ENCODE data around the gene SLC30A2. TPM values are rescaled to one million over a fixed set of nuclear protein-coding genes. Genes with fewer than 3 reads are reported as not detected.

The SLC30A2 gene
- total and polyA plus RNA-seq, 2 of the 13 experiments (the other 11 are each of a cell fraction or from before 2014, with no cell fraction given), result not detected

DNA sequence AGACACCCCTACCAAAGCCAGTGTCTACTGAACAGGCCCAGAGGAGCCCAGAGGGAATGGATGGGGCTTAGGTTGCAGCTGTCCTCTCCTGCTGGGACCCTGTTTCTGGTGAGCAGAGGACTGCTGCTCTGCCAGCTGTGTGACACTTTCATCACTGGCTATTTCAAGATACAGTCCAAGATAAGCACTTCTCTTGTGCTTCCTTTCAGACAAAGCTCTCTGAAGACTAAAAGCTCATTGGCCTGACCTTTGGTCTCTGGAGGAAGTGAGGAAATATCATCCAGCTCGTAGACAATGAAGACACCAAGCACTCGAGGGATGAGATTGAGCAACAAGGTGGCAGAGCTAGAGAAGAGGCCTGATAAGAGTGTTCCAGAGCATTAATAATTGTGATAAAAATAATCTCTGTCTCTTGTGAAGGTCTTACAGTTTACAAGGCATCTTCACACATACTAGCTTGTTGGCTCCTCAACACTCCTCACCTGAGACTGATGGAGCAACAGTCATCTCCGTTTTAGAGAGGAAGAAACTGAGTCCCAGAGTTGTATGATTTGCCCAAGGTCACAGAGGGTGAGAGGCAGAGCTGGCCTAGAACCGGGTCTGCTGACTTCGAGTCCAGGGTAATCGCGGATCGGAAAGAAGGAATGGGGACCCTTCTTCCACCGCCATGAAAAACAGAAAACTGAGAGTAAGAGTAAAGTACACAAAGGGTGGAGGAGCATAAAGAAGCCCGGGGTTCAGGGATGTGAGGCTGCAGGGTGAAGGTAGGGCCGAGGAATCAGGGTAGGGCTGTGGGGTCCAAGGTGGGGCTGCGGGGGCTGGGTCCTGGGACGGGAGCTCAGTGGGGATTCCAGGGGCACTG lies 48.7 kb downstream of the SLC30A2 start (continued):
- TF ChIP-seq, protein P1, sequence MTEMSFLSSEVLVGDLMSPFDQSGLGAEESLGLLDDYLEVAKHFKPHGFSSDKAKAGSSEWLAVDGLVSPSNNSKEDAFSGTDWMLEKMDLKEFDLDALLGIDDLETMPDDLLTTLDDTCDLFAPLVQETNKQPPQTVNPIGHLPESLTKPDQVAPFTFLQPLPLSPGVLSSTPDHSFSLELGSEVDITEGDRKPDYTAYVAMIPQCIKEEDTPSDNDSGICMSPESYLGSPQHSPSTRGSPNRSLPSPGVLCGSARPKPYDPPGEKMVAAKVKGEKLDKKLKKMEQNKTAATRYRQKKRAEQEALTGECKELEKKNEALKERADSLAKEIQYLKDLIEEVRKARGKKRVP (CRISPR knock-in tag; IDR thresholded peaks at IDR 0.05), result peak in 1 of 2 experiments; percentile 62; a peak in 2 of 4 replicates
- no peak for TF ChIP-seq ZNF296 (CRISPR knock-in tag; conservative IDR thresholded peaks at IDR 0.05)
- no peak for TF ChIP-seq SUZ12 (IDR thresholded peaks at IDR 0.05; ENCODE audit: low read depth, low read length)
- no peak for TF ChIP-seq ZNF629 (CRISPR knock-in tag; conservative IDR thresholded peaks at IDR 0.05)
- TF ChIP-seq, protein P2, sequence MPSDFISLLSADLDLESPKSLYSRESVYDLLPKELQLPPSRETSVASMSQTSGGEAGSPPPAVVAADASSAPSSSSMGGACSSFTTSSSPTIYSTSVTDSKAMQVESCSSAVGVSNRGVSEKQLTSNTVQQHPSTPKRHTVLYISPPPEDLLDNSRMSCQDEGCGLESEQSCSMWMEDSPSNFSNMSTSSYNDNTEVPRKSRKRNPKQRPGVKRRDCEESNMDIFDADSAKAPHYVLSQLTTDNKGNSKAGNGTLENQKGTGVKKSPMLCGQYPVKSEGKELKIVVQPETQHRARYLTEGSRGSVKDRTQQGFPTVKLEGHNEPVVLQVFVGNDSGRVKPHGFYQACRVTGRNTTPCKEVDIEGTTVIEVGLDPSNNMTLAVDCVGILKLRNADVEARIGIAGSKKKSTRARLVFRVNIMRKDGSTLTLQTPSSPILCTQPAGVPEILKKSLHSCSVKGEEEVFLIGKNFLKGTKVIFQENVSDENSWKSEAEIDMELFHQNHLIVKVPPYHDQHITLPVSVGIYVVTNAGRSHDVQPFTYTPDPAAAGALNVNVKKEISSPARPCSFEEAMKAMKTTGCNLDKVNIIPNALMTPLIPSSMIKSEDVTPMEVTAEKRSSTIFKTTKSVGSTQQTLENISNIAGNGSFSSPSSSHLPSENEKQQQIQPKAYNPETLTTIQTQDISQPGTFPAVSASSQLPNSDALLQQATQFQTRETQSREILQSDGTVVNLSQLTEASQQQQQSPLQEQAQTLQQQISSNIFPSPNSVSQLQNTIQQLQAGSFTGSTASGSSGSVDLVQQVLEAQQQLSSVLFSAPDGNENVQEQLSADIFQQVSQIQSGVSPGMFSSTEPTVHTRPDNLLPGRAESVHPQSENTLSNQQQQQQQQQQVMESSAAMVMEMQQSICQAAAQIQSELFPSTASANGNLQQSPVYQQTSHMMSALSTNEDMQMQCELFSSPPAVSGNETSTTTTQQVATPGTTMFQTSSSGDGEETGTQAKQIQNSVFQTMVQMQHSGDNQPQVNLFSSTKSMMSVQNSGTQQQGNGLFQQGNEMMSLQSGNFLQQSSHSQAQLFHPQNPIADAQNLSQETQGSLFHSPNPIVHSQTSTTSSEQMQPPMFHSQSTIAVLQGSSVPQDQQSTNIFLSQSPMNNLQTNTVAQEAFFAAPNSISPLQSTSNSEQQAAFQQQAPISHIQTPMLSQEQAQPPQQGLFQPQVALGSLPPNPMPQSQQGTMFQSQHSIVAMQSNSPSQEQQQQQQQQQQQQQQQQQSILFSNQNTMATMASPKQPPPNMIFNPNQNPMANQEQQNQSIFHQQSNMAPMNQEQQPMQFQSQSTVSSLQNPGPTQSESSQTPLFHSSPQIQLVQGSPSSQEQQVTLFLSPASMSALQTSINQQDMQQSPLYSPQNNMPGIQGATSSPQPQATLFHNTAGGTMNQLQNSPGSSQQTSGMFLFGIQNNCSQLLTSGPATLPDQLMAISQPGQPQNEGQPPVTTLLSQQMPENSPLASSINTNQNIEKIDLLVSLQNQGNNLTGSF (CRISPR knock-in tag; IDR thresholded peaks at IDR 0.05), result no peak
- TF ChIP-seq MTF1 (CRISPR knock-in tag; IDR thresholded peaks at IDR 0.05), result no peak
- TF ChIP-seq, protein P3, sequence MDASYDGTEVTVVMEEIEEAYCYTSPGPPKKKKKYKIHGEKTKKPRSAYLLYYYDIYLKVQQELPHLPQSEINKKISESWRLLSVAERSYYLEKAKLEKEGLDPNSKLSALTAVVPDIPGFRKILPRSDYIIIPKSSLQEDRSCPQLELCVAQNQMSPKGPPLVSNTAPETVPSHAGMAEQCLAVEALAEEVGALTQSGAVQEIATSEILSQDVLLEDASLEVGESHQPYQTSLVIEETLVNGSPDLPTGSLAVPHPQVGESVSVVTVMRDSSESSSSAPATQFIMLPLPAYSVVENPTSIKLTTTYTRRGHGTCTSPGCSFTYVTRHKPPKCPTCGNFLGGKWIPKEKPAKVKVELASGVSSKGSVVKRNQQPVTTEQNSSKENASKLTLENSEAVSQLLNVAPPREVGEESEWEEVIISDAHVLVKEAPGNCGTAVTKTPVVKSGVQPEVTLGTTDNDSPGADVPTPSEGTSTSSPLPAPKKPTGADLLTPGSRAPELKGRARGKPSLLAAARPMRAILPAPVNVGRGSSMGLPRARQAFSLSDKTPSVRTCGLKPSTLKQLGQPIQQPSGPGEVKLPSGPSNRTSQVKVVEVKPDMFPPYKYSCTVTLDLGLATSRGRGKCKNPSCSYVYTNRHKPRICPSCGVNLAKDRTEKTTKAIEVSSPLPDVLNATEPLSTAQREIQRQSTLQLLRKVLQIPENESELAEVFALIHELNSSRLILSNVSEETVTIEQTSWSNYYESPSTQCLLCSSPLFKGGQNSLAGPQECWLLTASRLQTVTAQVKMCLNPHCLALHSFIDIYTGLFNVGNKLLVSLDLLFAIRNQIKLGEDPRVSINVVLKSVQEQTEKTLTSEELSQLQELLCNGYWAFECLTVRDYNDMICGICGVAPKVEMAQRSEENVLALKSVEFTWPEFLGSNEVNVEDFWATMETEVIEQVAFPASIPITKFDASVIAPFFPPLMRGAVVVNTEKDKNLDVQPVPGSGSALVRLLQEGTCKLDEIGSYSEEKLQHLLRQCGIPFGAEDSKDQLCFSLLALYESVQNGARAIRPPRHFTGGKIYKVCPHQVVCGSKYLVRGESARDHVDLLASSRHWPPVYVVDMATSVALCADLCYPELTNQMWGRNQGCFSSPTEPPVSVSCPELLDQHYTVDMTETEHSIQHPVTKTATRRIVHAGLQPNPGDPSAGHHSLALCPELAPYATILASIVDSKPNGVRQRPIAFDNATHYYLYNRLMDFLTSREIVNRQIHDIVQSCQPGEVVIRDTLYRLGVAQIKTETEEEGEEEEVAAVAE (CRISPR knock-in tag; IDR thresholded peaks at IDR 0.05; ENCODE audit: borderline replicate concordance), result no peak
- no peak for TF ChIP-seq ZFP90 (CRISPR knock-in tag; IDR thresholded peaks at IDR 0.05; ENCODE audit: borderline replicate concordance)
- no peak for TF ChIP-seq REPIN1 (CRISPR knock-in tag; IDR thresholded peaks at IDR 0.05; ENCODE audit: borderline replicate concordance, low read depth)
- TF ChIP-seq ZMAT3 (CRISPR knock-in tag; conservative IDR thresholded peaks at IDR 0.05), result no peak
- peak; percentile 55; the same call in 1 of the 2 replicates for TF ChIP-seq GABPB1 (CRISPR knock-in tag; IDR thresholded peaks at IDR 0.05)
- TF ChIP-seq, protein P4, sequence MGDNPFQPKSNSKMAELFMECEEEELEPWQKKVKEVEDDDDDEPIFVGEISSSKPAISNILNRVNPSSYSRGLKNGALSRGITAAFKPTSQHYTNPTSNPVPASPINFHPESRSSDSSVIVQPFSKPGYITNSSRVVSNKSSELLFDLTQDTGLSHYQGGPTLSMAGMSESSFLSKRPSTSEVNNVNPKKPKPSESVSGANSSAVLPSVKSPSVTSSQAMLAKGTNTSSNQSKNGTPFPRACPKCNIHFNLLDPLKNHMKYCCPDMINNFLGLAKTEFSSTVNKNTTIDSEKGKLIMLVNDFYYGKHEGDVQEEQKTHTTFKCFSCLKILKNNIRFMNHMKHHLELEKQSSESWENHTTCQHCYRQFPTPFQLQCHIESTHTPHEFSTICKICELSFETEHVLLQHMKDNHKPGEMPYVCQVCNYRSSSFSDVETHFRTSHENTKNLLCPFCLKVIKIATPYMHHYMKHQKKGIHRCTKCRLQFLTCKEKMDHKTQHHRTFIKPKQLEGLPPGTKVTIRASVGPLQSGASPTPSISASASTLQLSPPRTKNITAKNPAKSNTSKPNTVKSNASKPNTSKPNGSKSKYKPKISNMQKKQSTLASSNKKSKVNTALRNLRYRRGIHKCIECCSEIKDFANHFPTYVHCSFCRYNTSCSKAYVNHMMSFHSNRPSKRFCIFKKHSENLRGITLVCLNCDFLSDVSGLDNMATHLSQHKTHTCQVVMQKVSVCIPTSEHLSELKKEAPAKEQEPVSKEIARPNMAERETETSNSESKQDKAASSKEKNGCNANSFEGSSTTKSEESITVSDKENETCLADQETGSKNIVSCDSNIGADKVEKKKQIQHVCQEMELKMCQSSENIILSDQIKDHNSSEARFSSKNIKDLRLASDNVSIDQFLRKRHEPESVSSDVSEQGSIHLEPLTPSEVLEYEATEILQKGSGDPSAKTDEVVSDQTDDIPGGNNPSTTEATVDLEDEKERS (CRISPR knock-in tag; IDR thresholded peaks at IDR 0.05), result 0 out of 2 replicates have a peak, but pooled peaks have one; percentile 43
- TF ChIP-seq ZNF557 (CRISPR knock-in tag; IDR thresholded peaks at IDR 0.05), result no peak
